Activated gamma-delta T cell treated with Interleukin-2 at 50 U/mL for 16 hours (primary cell): Measurements from ENCODE around the gene TAF1A.

Source experiments
- DNase-seq: peaks from one replicate; pipeline ENCODE4 v3.0.0-alpha.2; 2020

Gene TAF1A

DNA sequence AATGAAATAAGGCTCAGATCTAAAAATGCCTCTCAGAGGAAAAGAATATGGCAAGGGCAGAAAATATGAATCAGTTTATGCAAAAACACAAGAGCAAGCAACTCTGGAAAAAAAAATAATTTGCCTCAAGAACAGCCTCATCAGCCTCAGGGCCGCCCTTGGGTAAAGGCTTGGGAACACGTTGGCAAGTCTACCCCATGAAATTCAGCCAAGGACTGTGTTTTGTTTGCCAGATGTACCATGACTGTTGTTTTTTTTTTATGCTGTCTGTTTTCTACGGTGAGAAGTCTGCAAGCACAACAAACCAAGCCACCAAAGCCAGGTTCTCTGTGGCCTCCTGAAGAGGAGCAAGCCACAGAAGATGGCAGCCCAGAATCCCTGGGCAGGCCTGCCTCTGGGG, 59.8 kb downstream of the TAF1A start:
- no peak for DNase-seq

DNA sequence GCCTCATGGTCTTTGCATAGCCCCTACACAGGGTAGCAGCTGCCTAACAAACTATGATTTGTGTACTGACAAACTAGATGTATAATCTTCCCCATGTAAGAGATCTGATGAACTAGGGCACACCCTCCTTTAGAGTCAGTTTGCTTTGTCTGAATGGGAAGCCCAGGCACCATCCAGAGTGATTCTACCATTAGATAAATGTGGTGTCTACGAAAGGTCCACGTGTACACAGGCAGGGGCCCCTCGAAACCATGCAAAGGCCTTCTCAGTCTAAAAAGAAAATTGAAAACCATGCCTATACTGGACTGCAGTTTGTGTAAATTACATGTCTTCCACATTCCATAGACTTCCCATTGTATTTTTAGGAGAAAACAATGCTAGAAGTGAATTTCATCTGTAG, 60.6 kb downstream of the TAF1A start:
- DNase-seq = no peak

- no peak for DNase-seq
Observed at GRCh38 chr1:222525951-222526350, 63.8 kb downstream of the TAF1A start.

GRCh38 chr1:222523852-222524251, 65.9 kb downstream of the TAF1A start:
- DNase-seq = no peak

DNA sequence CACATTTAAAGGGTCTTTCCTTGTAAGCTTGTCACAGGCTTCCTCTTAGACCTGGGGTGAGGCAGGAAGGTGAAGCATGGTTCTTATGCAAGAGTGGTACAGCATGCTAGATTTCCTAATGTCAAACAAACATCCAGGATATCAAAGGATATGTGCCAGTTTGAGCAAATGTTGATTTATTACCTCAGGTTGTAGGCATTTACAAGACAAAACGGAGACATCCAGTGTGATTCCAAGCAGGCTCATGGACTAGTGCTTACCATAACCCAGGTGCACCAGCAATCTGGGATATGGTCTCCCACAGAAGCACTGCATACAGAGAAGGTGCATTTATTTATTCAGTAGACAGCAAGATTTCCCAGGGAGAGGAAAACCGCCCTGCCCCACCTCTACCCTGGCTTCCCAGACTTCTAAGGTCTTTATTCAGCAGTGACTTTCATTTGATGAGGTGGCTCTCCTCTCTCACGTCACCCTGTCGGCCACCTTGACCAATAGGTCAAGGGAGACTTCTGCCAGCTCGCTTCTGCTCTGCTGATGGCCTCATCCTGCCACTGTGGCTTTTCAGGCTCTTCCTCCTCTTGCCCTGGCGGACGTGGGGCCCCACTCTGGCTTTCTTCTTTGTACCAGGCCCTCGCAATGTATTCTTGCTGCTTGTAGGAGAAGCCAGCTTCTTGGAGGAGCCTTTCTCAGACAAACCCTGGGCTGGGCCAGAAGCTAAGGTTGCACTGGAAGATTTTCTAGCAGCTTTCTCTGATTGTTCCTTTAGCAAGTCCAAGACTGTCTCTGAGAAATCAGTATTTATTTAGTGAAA, 67.4 kb downstream of the TAF1A start:
- no peak for DNase-seq

- no peak for DNase-seq
Observed at GRCh38 chr1:222521299-222522104, 68.2 kb downstream of the TAF1A start.
